Activated CD8-positive, alpha-beta memory T cell treated with anti-CD3 and anti-CD28 coated beads, Interleukin-2, amount 10 ng/mL, durations not matched to agents 7 days and 5 days (primary cell): ENCODE results near the gene GPER1. TPM values are rescaled to one million over a fixed set of nuclear protein-coding genes. Genes with fewer than 3 reads are reported as not detected.
A peak's percentile ranks its signal among the peaks of the same experiment; 100 is the strongest.

Source experiments
- ATAC-seq: fragments of 150-1000 bp; cut with Tn5 transposase; one replicate; pipeline ENCODE4 v1.10.0; 2021; ENCODE audit warnings: moderate library complexity
- CTCF ChIA-PET: fragments of 350-600 bp; sonication (Branson Sonifier 250); formaldehyde crosslinking; loops from one replicate; lab custom pipeline; 2021; ENCODE audit warnings: antibody characterized with exemption; lab: Charles Lee
- DNase-seq: peaks from one replicate; pipeline ENCODE4 v3.0.0-alpha.2; 2020
- H3K27ac Mint-ChIP-seq: one replicate; pipeline ENCODE4 v1.8.0; 2021; ENCODE audit warnings: mild to moderate bottlenecking, mixed read lengths
- H3K27me3 Mint-ChIP-seq: one replicate; pipeline ENCODE4 v1.8.0; 2021; ENCODE audit warnings: mixed read lengths
- H3K36me3 Mint-ChIP-seq: one replicate; pipeline ENCODE4 v1.8.0; 2021; ENCODE audit warnings: mild to moderate bottlenecking, mixed read lengths
- H3K4me1 Mint-ChIP-seq: one replicate; pipeline ENCODE4 v1.8.0; 2021; ENCODE audit warnings: mixed read lengths
- H3K4me3 Mint-ChIP-seq: one replicate; pipeline ENCODE4 v1.8.0; 2021; ENCODE audit warnings: mild to moderate bottlenecking, moderate library complexity, mixed read lengths
- H3K9me3 Mint-ChIP-seq: one replicate; pipeline ENCODE4 v1.8.0; 2022; ENCODE audit warnings: low read depth, mixed read lengths
- total RNA-seq, 2 experiments: library from RNA; stranded (reverse); gene quantifications; one replicate each; pipeline ENCODE4 v1.2.3, GENCODE V29; 2021

GPER1 gene
- total RNA-seq, 2 experiments from 2014 or later: not detected

DNA sequence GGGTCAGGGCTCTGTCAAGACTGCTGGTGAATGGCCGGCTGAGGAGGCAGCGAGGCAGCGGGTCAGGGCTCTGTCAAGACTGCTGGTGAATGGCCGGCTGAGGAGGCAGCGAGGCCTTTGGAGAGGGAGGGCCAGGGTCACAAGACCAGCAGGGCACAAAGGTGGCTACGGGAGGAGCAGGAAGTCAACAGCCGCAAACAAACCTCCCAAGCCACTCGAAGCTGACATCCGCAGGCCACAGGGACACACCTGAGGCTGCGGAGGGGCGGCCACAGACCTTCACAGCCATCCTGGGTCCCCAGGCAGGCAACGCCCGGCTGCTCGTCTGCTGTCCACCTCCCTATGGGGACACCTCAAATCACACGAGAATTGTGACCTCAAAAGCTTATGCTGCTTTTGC is 8.9 kb upstream of the GPER1 start:
- no peaks in the 10 kb centered on the region for H3K36me3 Mint-ChIP-seq
- H3K4me3 Mint-ChIP-seq: no peak overlapping the region
- CTCF ChIA-PET: interaction anchor here (1.0 to 2.4 kb wide), 3 partner anchors 86 to 98 kb away, joined by 3 to 10 read pairs (median 6); no protein-coding TSS in a partner anchor
- no peaks in the 10 kb centered on the region for H3K9me3 Mint-ChIP-seq
- no peak for ATAC-seq
- DNase-seq: no peak
- no peak overlapping the region for H3K27ac Mint-ChIP-seq
- H3K27me3 Mint-ChIP-seq: no peaks in the 10 kb centered on the region
- H3K4me1 Mint-ChIP-seq: no peaks in the 10 kb centered on the region

DNA sequence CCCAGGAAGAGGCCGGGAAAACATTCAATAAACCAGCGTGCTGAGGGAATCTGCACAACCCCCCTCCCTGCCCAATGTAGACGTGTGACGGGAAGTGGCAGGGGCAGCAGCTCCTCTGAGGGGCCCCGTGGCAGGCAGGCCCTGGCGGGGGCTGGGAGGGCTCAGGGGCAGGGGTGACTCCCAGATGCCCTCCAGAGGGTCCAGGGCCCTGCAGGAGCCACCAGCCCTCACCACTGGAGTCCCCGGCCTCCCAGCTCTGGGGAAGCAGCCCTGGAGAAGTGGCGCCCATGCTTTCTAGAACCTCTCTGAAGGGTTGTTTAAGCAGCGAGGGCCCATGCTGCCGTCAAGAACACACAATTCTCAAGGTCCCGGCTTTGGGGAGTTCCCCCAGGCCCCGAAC is 8.4 kb upstream of the GPER1 start:
- H3K27ac Mint-ChIP-seq: no peak overlapping the region
- H3K4me1 Mint-ChIP-seq: no peaks in the 10 kb centered on the region
- H3K4me3 Mint-ChIP-seq: no peak overlapping the region
- H3K36me3 Mint-ChIP-seq: no peaks in the 10 kb centered on the region
- CTCF ChIA-PET: interaction anchor here (1.0 to 2.4 kb wide), 4 partner anchors 14 to 97 kb away, joined by 3 to 11 read pairs (median 8); no protein-coding TSS in a partner anchor
- H3K27me3 Mint-ChIP-seq: no peaks in the 10 kb centered on the region
- ATAC-seq (no peak), DNase-seq (no peak)
- H3K9me3 Mint-ChIP-seq: no peaks in the 10 kb centered on the region

DNA sequence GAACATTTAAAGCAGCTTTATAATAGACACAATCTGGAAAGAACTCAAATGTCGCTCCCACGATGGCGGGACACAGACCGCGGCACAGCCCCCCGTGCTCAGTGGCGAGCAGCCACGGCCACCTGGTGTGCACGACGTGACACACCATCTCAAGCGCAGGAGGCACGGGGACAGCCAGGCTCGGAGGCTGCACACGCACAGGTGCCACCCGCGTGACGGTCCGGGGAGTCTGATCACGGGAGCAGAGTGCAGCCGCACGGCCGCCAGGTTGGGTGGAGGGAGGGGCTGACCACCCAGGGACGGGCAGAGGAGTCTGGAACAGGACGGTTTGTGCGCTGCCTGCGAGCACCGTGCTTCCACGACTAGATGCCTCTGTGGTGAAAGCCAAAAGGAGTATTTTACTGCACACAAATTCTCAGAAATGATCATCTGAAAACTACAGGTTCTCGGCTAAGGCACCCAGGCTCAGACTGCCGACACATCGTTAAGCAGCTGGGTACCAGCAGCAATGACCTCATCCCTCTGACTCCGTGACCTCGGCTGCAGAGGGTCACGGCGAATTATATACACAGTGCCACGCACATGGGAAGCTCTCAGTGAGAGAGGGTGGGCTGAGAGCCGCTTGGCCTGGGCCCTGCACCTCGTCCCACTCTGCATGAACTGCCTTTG is 7.5 kb upstream of the GPER1 start:
- H3K4me3 Mint-ChIP-seq: no peak overlapping the region
- no peaks in the 10 kb centered on the region for H3K9me3 Mint-ChIP-seq
- DNase-seq (no peak), ATAC-seq (no peak)
- CTCF ChIA-PET: interaction anchor here (2.4 kb wide), 2 partner anchors 15 to 87 kb away, joined by 10 to 11 read pairs; no protein-coding TSS in a partner anchor
- no peaks in the 10 kb centered on the region for H3K27me3 Mint-ChIP-seq
- H3K4me1 Mint-ChIP-seq: no peaks in the 10 kb centered on the region
- no peak overlapping the region for H3K27ac Mint-ChIP-seq
- H3K36me3 Mint-ChIP-seq: no peaks in the 10 kb centered on the region

DNA sequence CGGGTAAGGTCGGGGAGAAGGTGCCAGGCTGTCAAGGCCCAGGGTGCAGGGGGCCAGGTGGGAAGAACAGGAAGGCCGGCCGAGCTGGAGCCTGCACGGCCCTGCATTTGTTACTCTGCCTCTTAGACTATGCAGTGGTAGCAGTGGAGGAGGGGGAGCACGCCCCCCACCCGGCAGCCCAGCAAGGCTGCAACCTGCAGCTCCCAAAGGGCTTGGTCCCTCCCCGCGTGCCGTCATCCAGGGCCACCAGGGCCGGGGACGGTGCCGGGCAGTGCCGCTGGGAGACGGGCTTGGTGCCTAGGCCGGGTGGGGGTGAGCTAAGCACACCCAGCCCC is 7.0 kb upstream of the GPER1 start:
- H3K27ac Mint-ChIP-seq: no peak overlapping the region
- H3K9me3 Mint-ChIP-seq: no peaks in the 10 kb centered on the region
- H3K4me1 Mint-ChIP-seq: no peaks in the 10 kb centered on the region
- H3K36me3 Mint-ChIP-seq: no peaks in the 10 kb centered on the region
- H3K4me3 Mint-ChIP-seq: no peak overlapping the region
- CTCF ChIA-PET: interaction anchor here (2.4 kb wide), 1 partner anchor 15 kb away, joined by 11 read pairs; no protein-coding TSS in a partner anchor
- no peak for ATAC-seq
- no peak for DNase-seq
- no peaks in the 10 kb centered on the region for H3K27me3 Mint-ChIP-seq

DNA sequence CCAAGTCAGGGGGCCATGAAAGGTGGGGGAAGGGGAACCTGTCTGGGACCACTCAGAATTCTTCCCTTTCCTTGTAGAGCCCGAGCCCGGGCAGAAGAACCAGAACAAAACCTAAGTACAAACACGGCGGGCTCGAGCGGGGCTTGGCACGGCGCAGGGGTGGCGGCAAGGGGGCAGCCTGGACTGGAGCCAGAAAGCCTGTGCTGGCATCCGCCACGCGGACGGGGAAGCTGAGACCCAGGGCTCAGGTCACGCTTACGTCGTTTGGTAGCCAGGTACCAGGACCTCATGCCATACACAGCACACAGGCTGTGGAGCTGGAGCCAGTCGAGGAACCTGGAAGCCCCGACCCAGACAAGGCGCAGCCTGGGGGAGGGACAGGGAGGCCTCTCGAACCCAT is 6.6 kb upstream of the GPER1 start:
- DNase-seq: no peak
- CTCF ChIA-PET: interaction anchor here (2.4 kb wide), 1 partner anchor 15 kb away, joined by 11 read pairs; no protein-coding TSS in a partner anchor
- Mint-ChIP-seq H3K27ac (no peak overlapping the region), H3K4me3 (no peak overlapping the region), H3K36me3 (no peaks in the 10 kb centered on the region), H3K9me3 (no peaks in the 10 kb centered on the region), H3K4me1 (no peaks in the 10 kb centered on the region), H3K27me3 (no peaks in the 10 kb centered on the region)
- no peak for ATAC-seq

DNA sequence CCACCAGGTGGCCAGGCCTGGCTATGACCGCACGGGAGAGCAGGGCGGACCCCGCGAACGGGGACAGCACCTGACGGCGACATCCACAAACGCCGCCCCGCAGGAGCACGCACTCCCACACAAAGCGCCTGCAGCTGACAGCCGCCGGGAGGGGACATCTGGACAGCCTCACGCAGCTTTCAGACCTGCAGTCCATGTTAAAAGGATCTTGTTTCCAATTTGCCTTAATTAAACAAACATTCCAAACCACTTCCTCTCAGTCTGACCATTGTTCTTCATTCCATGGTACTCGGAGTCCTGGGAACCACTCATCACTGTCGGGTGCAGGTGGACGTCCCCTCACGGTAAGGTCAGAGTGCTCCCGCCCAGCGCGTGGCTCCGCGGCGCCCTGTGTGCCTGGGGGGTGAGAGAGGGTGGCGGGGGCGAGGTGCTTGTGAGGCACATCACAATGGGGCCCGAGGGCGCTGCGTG is 5.9 kb upstream of the GPER1 start:
- Mint-ChIP-seq H3K27me3 (peaks cover under 1% of the 10 kb centered on the region), H3K4me3 (no peak overlapping the region), H3K9me3 (no peaks in the 10 kb centered on the region), H3K36me3 (no peaks in the 10 kb centered on the region), H3K27ac (no peak overlapping the region), H3K4me1 (peaks cover 4% of the 10 kb centered on the region)
- DNase-seq: no peak
- CTCF ChIA-PET: interaction anchor here (0.8 to 2.4 kb wide), 2 partner anchors 16 to 89 kb away, joined by 3 to 11 read pairs; no protein-coding TSS in a partner anchor
- ATAC-seq: no peak

DNA sequence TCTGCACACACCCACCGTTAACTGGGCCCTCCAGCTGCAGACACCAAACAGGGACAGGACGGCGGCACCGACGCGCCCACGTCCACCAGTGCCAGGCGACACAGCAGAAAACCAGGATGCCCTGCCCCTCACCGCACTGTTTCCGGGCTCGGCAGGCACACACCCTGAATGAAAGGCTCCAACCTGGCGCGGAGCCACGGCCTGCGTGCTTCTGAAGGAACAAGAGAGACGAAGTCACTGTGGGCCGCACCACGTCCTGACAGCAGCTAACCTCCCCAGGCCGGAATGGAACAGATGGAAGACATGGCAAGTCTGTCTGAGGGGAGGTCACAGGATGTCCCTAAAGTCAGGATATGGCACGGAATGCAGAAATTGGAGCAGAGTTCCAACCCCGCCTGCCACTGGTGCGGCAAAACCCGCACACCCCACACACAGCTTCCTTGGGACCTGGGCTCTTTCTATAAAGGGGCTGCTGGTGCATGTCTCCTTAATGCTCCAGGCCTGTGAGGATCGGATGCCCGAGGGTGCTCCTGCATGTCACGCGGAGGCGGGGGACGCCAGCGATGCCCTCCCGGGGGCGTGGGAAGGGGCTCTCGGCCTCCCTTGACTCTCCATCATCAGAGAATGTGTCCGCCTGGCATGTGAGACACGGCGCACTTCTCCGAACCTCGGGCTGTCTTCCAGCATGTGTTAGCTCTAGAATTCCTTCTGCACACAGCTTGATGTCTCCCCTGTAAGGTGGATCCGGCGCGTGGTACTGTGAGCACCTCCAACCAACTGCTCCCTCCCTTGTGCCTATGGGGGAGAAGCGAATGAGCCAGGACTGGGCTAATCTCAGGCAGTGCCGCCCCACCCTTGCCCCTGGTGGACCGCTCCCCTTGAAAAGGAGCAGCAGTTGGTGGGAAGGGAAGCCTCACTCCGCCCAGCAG is 3.9 kb upstream of the GPER1 start:
- H3K4me1 Mint-ChIP-seq: peaks cover 7% of the 10 kb centered on the region
- H3K27ac Mint-ChIP-seq: no peak overlapping the region

DNA sequence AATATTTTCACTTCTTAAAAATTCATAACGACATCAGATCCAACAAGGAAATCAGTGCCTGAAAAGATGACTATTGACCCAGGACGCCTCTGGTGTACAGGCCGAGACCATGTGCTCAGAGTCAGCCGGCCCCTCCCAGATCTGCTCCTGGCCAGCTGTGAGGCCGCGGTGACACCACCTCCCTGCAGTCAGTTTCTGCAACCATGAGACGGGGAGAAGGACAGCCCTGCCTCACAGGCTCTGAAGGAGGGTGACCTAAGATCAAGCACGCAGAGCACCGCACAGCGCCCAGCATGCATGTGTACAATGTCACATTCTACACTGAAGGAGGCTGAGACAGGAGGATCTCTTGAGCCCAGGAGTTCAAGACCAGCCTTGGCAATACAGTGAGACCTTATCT is 2.6 kb upstream of the GPER1 start:
- Mint-ChIP-seq H3K27ac (no peak overlapping the region), H3K4me3 (no peak overlapping the region), H3K9me3 (no peaks in the 10 kb centered on the region), H3K36me3 (no peaks in the 10 kb centered on the region), H3K4me1 (peaks cover 7% of the 10 kb centered on the region), H3K27me3 (peaks cover 6% of the 10 kb centered on the region)
- ATAC-seq (no peak), DNase-seq (no peak)
- CTCF ChIA-PET: interaction anchor here (1.0 to 5.6 kb wide), 10 partner anchors 8 to 92 kb away, joined by 3 to 69 read pairs (median 5); no protein-coding TSS in a partner anchor

More for the DNA sequence above, 3.9 kb upstream of the GPER1 start:
- CTCF ChIA-PET: interaction anchor here (0.7 to 1.5 kb wide), 3 partner anchors 18 to 92 kb away, joined by 3 to 5 read pairs (median 4); no protein-coding TSS in a partner anchor
- DNase-seq (no peak), ATAC-seq (no peak)
- Mint-ChIP-seq H3K9me3 (no peaks in the 10 kb centered on the region), H3K36me3 (no peaks in the 10 kb centered on the region), H3K27me3 (peaks cover 6% of the 10 kb centered on the region), H3K4me3 (no peak overlapping the region)

DNA sequence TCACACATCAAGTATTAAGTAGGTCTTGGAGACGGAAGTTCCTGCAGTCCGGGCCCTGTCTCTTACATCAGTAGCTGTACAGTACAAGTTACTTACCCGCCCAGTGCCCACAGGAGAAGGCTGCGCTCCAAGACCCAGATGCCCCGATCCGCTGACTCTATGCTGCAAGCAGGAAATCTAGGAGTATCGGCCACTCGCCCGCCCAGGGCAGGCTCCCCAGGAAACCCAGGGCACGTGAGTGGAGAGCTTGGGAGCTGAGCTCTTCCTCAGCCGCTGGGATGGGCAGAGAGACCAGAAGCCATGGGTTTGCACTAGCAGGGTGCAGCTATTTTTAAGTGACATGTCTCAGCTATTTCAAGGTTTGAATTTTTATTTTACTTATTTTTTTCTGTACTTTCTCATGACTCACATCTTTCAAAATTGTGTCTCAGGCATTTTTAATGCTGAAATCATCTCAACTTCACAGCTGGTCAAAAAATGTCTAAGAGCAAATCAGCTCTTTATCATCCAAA is 1.9 kb upstream of the GPER1 start:
- no peak overlapping the region for H3K27ac Mint-ChIP-seq
- ATAC-seq (no peak), DNase-seq (no peak)
- H3K4me3 Mint-ChIP-seq: no peak overlapping the region
- H3K36me3 Mint-ChIP-seq: no peaks in the 10 kb centered on the region
- no peaks in the 10 kb centered on the region for H3K9me3 Mint-ChIP-seq
- CTCF ChIA-PET: interaction anchor here (0.8 to 5.6 kb wide), 23 partner anchors 9 to 332 kb away, joined by 3 to 69 read pairs (median 4); partner anchors contain the start of gene GPR146
- peaks cover 7% of the 10 kb centered on the region for H3K4me1 Mint-ChIP-seq
- H3K27me3 Mint-ChIP-seq: peaks cover 6% of the 10 kb centered on the region

DNA sequence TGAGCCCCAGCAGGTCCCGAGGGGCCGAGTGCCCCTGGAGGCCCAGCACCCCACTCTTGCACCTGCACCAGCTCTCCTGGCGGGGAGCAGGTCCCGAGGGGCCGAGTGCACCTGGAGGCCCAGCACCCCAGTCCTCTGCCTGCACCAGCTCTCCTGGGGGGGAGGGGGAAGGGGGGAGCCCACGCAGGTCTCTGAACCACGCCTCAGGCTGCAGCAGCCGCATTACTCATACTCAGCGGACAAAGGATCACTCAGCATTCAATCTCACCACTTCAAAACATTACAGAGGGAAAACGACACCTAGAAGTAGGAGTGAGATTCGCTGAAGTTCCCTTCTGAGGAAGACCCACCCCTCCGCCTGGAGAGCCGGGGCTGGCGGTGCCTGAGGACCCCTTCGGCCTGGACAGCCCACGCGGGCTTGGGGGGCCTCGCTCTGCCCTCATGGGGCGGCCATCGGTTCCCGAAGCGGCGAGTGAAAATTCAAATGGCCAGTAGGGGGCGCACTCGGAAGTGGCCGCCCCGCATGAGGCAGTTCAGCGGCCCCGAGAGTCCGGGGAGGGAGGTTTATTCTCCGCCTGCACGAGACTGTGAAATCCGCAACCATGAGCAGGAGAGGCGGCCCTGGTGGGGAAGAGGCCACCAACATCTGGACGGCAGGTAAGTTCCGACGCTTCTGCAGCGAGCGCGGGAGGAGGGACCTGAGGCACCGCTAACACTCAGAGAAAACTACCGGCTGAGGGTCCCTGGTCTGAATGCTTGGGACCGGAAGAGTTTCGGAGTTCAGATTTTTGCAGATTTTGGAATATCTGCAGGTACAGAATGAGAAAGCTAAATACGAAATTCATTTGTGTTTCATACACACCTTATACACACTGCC is 1.1 kb upstream of the GPER1 start:
- DNase-seq: peak; percentile 82
- peaks cover 7% of the 10 kb centered on the region for H3K4me1 Mint-ChIP-seq
- peaks cover 6% of the 10 kb centered on the region for H3K27me3 Mint-ChIP-seq
- H3K27ac Mint-ChIP-seq: no peak overlapping the region
- CTCF ChIA-PET: interaction anchor here (0.6 to 5.6 kb wide), 26 partner anchors 8 to 331 kb away, joined by 3 to 69 read pairs (median 4); partner anchors contain the start of gene GPR146
- no peaks in the 10 kb centered on the region for H3K9me3 Mint-ChIP-seq
- H3K4me3 Mint-ChIP-seq: peak overlapping the region; percentile 56
- H3K36me3 Mint-ChIP-seq: no peaks in the 10 kb centered on the region
- ATAC-seq: peak; percentile 92

DNA sequence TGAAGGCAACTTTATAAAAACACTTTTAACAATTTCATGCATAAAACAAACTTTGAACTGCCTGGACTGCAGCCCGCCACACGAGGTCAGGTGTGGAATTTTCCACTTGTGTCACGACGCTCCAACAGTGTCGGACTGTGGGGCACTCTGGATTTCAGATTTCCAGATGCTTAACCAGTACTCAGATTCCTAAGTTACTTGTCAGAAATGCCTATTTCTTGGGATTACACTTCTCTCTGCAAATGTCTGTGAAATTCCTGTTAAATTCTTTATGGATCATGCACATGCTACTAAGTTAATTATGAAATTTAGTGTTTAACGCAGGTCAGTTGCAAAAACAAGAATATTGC is 473 bp upstream of the GPER1 start:
- Mint-ChIP-seq H3K27ac (no peak overlapping the region), H3K4me3 (peak overlapping the region; percentile 56), H3K9me3 (no peaks in the 10 kb centered on the region), H3K4me1 (peaks cover 7% of the 10 kb centered on the region), H3K27me3 (peaks cover 6% of the 10 kb centered on the region), H3K36me3 (no peaks in the 10 kb centered on the region)
- CTCF ChIA-PET: interaction anchor here (0.6 to 5.6 kb wide), 7 partner anchors 12 to 94 kb away, joined by 3 to 69 read pairs (median 4); no protein-coding TSS in a partner anchor
- DNase-seq: no peak
- no peak for ATAC-seq

DNA sequence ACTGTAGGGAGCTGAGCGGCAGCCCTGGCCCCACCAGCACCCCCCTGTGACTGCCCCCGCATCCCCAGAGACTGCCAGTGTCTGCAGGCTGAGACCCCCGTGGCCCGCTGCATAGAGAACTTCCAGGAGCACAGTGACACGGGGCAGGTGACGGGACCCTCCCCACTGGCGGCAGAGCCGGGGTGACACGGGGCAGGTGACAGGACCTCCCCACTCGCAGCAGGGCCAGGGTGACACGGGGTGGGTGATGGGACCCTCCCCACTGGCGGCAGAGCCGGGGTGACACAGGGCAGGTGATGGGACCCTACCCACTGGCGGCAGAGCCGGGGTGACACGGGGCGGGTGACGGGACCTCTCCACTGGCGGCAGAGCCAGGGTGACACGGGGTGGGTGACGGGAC is 2.3 kb downstream of the GPER1 start:
- no peaks in the 10 kb centered on the region for H3K36me3 Mint-ChIP-seq
- DNase-seq (no peak), ATAC-seq (no peak)
- no peak overlapping the region for H3K4me3 Mint-ChIP-seq
- no peaks in the 10 kb centered on the region for H3K9me3 Mint-ChIP-seq
- CTCF ChIA-PET: interaction anchor here (0.9 to 5.6 kb wide), 3 partner anchors 9 to 86 kb away, joined by 3 to 69 read pairs (median 3); no protein-coding TSS in a partner anchor
- H3K27me3 Mint-ChIP-seq: peaks cover 6% of the 10 kb centered on the region
- H3K27ac Mint-ChIP-seq: no peak overlapping the region
- H3K4me1 Mint-ChIP-seq: peaks cover 10% of the 10 kb centered on the region
